Esophagus squamous epithelium (tissue), 5 donors: ENCODE data around the gene DLL3. TPM values are rescaled to one million over a fixed set of nuclear protein-coding genes. Genes with fewer than 3 reads are reported as not detected.

Experiments used
- DNase-seq: peaks from one replicate; lab custom pipeline; 2025; lab: John Stamatoyannopoulos, UW
- H3K27ac ChIP-seq, 4 donors: fragments of 200-600 bp; sonication (generic); one replicate each; pipeline ENCODE4 v1.5.1; 2016 to 2019; ENCODE audit warnings: mild to moderate bottlenecking in 1 of 4
- H3K27me3 ChIP-seq, 4 donors: fragments of 200-600 bp; sonication (generic); 1 replicate in 3 of 4; 2 replicates in 1 of 4; pipeline versions ENCODE4 v1.5.1 to v1.6.0; 2017 to 2021; ENCODE audit warnings: antibody characterized with exemption in 1 of 4
- H3K36me3 ChIP-seq, 3 donors: fragments of 200-600 bp; sonication (generic); one replicate each; pipeline ENCODE4 v1.5.1; 2016 to 2019
- H3K4me1 ChIP-seq, 3 donors: fragments of 200-600 bp; sonication (generic); one replicate each; pipeline ENCODE4 v1.5.1; 2017 to 2019
- H3K4me3 ChIP-seq, 4 donors: fragments of 200-600 bp; sonication (generic); 1 replicate in 3 of 4; 2 replicates in 1 of 4; pipeline ENCODE4 v1.5.1; 2016 to 2019; ENCODE audit warnings: mild to moderate bottlenecking in 2 of 4, moderate library complexity in 1 of 4
- H3K9me3 ChIP-seq, 3 donors: fragments of 200-600 bp; sonication (generic); one replicate each; pipeline ENCODE4 v1.5.1; 2016 to 2019
- CTCF ChIP-seq, 6 experiments: fragments of 450-650 bp in 4 of 6; fragments of 200-600 bp in 2 of 6; sonication (generic) in 2 of 6; IDR thresholded peaks; one replicate each; pipeline ENCODE4 v1.5.1; 2016 to 2019; ENCODE audit warnings: antibody characterized with exemption in 6 of 6, mild to moderate bottlenecking in 4 of 6, moderate library complexity in 4 of 6
- POLR2A ChIP-seq, 4 donors: fragments of 450-650 bp; IDR thresholded peaks; one replicate each; pipeline ENCODE4 v1.6.1; 2017; ENCODE audit warnings: antibody characterized with exemption in 4 of 4, mild to moderate bottlenecking in 4 of 4, moderate library complexity in 3 of 4
- WGBS, 2 donors: methylation state at CpG; one replicate each; pipeline ENCODE4 v1.1.5; 2018; 5-methylcytosine and 5-hydroxymethylcytosine counted together
- intact Hi-C: fragments of 100-400 bp; cut with DNase I; formaldehyde crosslinking; loops from one replicate; pipeline ENCODE4 v1.15.0; 2022
- total RNA-seq, 4 donors: library from RNA; depleted of rRNA; stranded (reverse); fragments of >200 nt; gene quantifications; one replicate each; pipeline ENCODE4 v1.1.0, GENCODE V29; 2016
- donor health status: DM: yes; HTN: yes; CAD: no.

The DLL3 gene
- total RNA-seq, 4 donors from 2014 or later, result not detected

GRCh38 chr19:39543477-39543857 is 44.7 kb downstream of the DLL3 start:
- H3K4me3 ChIP-seq, result no peak overlapping the region
- 81 to 83% methylated on average over 2 to 3 of the region's 3 CpGs for WGBS, 2 donors
- no peaks in the 10 kb centered on the region for H3K36me3 ChIP-seq
- no peak for DNase-seq
- intact Hi-C loops, result no loop called here
- H3K27ac ChIP-seq, result no peak overlapping the region
- H3K27me3 ChIP-seq, result peaks cover 0 to 4% (median 0%) of the 10 kb centered on the region in 4 donors
- H3K4me1 ChIP-seq, result peaks cover 0 to 18% (median 6%) of the 10 kb centered on the region in 3 donors
- TF ChIP-seq POLR2A (IDR thresholded peaks at IDR 0.05) (no peak), CTCF (IDR thresholded peaks at IDR 0.05) (no peak)
- H3K9me3 ChIP-seq, result no peaks in the 10 kb centered on the region

DNA sequence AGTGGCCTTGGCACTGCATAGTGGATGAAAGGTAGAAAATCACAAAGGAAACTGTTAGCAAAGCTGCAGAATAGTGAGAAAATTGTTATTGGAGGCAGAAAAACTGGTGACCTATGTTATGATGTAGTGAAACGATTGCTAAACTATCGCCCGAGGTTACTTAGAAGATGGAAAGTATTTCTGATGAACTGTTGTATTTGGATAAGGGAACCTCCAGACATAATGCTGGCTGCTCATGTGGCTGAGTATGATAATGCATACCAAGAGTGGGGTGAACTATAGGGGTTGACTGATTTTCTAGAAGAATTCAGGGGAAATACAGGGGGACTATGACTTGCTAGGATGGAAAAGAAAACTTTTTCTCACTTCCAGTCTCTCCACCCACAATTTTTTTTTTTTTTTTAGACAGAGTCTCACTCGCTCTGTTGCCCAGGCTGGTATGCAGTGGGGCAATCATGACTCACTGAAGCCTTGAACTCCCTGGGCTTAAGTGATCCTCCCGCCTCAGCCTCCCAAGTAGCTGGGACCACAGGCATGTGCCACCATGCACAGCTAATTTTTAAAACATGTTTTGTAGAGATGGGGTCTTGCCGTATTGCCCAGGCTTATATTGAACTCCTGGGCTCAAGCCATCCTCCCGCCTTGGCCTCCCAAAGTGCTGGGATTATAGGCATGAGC is 45.6 kb downstream of the DLL3 start:
- Histone ChIP-seq H3K27me3 (peaks cover 0 to 4% (median 0%) of the 10 kb centered on the region in 4 donors), H3K4me1 (peaks cover 0 to 9% (median 0%) of the 10 kb centered on the region in 3 donors), H3K4me3 (no peak overlapping the region), H3K27ac (no peak overlapping the region), H3K36me3 (no peaks in the 10 kb centered on the region), H3K9me3 (no peaks in the 10 kb centered on the region)
- DNase-seq, result no peak
- 64 to 65% methylated on average over 6 to 7 of the region's 7 CpGs for WGBS, 2 donors
- TF ChIP-seq CTCF (IDR thresholded peaks at IDR 0.05) (no peak), POLR2A (IDR thresholded peaks at IDR 0.05) (no peak)
- intact Hi-C loops, result no loop called here

GRCh38 chr19:39544911-39545310 is 46.2 kb downstream of the DLL3 start:
- TF ChIP-seq POLR2A (IDR thresholded peaks at IDR 0.05), result no peak
- no peak for TF ChIP-seq CTCF (IDR thresholded peaks at IDR 0.05)
- Histone ChIP-seq H3K36me3 (no peaks in the 10 kb centered on the region), H3K27me3 (peaks cover 0 to 4% (median 0%) of the 10 kb centered on the region in 4 donors), H3K27ac (no peak overlapping the region), H3K4me1 (peaks cover 0 to 8% (median 0%) of the 10 kb centered on the region in 3 donors), H3K9me3 (no peaks in the 10 kb centered on the region), H3K4me3 (no peak overlapping the region)
- intact Hi-C loops, result no loop called here
- WGBS, 2 donors, result 31 to 33% methylated on average over 1 of the region's 1 CpG
- no peak for DNase-seq

- no peaks in the 10 kb centered on the region for H3K36me3 ChIP-seq
- intact Hi-C loops, result no loop called here
- TF ChIP-seq CTCF (IDR thresholded peaks at IDR 0.05), result no peak
- no peak for TF ChIP-seq POLR2A (IDR thresholded peaks at IDR 0.05)
- H3K27me3 ChIP-seq, result peaks cover 0 to 4% (median 0%) of the 10 kb centered on the region in 4 donors
- no peak overlapping the region for H3K27ac ChIP-seq
- H3K9me3 ChIP-seq, result no peaks in the 10 kb centered on the region
- no peak overlapping the region for H3K4me3 ChIP-seq
- H3K4me1 ChIP-seq, result no peaks in the 10 kb centered on the region
- 36 to 51% methylated on average over 7 to 8 of the region's 8 CpGs for WGBS, 2 donors
- no peak for DNase-seq
Observed at GRCh38 chr19:39546599-39546998, 47.9 kb downstream of the DLL3 start.

- Histone ChIP-seq H3K4me1 (no peaks in the 10 kb centered on the region), H3K9me3 (no peaks in the 10 kb centered on the region), H3K27me3 (peaks cover 0 to 11% (median 0%) of the 10 kb centered on the region in 4 donors), H3K27ac (no peak overlapping the region), H3K4me3 (no peak overlapping the region), H3K36me3 (no peaks in the 10 kb centered on the region)
- DNase-seq, result no peak
- 80 to 81% methylated on average over 5 of the region's 5 CpGs for WGBS, 2 donors
- TF ChIP-seq CTCF (IDR thresholded peaks at IDR 0.05), result no peak
- TF ChIP-seq POLR2A (IDR thresholded peaks at IDR 0.05), result no peak
- intact Hi-C loops, result loop anchor here (5.0 kb wide), 1 partner anchor 122 kb away; no protein-coding TSS in a partner anchor
Observed at GRCh38 chr19:39550197-39550596, 51.5 kb downstream of the DLL3 start.
